Cerebellar nuclear complex (tissue), 1 donor: Measurements from ENCODE around the gene CEACAM3.
"Not testable (repeated sequence)": the region's sequence is repeated elsewhere in the genome, so short reads cannot be mapped to it uniquely, and the experiment has no call there.

ENCODE experiments used
- DNase-seq, 2 experiments: peaks; one replicate each; lab custom pipeline; 2025; lab: John Stamatoyannopoulos, UW

CEACAM3 gene

DNA sequence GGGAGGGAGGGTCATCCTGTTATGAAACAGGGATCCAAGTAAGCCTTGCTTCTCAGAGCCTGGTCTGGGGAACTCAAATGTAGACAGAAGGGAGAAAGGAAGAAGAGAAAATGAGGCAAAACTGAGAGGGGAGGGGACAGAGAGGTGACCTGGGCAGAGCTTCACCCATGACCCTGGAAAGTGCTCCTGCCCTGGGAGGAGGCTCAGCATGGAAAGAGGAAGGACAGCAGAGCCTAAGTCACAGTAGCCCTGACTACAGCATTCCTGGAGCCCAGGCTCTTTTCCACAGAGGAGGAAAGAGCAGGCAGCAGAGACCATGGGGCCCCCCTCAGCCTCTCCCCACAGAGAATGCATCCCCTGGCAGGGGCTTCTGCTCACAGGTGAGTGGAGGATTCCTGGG lies at the start of gene CEACAM3:
CEACAM3 (plus strand) TSS at position 226 of the 400 bp plus-strand sequence; CDS start at position 317, 91 bp downstream.
- no peak for DNase-seq

DNA sequence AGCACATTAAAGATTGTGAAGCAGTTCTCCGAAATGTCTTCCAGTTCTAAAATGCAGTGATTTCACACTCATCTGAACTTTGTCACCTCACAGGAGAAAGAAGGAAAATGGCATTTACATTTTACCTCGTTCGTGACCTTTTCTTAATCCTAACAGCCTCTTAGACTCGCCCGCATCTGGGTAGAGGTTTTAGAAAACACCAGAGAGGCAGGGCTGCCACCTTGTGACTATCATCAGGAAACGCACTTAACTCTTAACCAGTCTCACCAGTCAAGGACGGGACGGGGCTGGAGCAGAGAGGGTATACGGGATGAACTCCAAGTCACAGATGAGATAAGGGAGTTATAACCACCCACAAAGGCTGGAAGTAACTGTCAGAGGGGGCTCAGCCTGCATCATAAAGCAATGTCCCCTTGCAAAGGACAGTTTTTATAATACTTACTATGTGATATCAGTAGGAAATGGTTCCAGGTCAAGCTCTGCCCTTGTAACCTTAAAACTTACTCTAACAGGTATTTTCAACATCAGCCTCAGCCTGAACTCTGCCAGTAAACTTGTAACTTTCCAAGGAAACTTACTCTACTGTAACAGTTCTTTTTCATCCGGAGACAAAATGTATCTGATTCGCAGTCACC lies 49.7 kb upstream of the CEACAM3 start:
- DNase-seq = no peak

DNA sequence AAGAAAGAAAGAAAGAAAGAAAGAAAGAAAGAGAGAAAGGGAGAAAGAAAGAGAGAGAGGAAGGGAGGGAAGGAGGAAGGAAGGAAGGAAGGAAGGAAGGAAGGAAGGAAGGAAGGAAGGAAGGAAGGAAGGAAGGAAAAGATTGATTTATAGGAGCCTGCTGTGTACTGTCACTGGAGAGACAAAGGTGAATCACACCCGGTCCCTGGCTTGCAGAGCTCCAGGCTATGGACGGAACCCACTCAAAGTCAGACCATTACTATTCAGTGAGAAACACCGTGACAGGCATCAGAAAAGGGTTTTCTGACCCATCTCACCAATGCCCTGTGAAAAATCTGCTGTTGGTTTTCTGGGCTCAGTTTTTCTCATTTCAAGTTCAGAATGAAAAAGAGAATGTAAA lies 48.4 kb upstream of the CEACAM3 start:
- no peak for DNase-seq

DNA sequence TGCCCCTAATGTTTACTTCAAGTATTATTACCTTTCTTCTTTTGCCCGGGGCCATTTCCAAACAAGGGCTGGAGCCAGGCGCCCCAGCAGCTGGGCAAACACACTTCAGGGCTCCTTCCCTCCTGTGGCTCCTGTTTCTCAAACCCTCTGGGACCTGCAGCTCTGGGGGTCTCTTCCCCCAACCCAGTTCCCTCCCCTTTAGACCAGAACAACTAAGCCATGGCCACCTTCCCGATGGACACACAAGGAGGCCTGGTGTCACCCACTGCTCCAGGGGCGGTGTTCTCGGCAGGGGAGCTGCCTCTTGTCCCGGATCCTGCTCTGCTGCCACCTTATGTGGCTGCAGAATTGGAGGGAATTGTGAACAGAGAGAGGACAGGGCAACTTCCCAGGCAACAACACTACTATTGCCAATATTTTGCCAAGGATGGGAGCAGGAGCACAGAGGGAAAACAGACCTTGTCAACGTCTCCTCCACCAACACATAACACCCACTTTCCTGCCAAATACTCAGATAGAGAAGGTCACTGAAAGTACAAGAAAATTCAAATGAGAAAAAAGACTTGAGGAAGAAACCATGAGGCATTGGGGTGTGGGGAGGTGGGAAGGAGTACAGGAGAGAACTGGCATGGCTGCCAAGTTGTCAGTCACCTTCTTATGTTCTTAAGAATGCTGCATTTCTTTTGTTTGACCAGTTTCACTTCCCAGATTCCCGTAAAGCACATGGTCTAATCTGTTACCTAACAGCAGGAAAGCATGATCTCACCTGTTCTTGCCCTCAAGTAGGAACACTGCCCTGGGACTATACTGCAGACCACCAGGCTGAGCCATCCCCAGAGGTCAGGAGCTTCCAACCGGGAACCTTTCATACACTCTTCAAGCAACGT lies 45.9 kb upstream of the CEACAM3 start:
- DNase-seq = not testable (repeated sequence)

DNA sequence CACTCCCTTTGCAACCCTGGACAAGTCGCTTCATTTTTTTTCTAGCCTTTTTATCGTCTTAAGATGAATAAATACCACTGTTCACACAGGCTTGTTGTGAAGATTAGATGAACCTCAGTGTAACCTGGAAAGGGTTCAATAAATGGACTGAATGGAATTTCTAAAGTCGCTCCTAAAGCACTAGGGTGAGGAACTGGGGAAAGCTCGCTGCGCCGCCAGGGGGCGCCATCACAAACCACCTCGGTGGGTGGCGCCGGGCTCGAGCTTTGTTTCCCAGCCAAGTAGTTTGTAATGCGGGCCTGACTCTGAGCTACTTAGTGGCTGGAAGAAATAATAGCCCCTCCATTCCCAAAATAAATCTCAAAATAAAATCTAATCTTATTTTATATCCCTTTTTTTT lies 43.2 kb upstream of the CEACAM3 start:
- no peak for DNase-seq

DNA sequence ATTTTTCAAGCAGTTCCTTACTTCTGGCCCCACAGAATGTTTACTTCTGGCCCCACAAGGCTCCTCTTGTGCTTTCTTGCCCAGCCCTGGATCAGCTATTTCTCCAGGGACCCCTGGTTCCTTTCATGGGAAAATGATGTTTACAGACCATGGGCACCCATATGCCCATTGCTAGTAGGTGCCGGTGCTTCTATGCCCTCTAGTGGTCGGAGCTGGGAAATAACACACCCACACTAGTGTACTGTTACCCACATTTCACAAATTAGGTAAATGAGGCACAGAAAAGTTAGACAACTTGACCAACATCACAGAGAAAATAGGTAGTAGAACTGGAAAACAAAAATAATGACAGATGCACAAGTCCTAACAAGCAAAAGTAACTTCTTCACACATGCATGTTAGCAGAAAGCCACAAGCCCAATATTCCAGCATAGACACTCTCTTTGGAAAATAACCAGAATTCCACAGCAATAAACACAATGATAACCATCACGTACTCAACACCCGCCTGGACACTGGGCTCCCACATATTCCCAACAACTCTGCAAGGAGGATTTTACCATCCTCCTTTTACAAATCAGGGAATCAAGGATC lies 42.4 kb upstream of the CEACAM3 start:
- DNase-seq = no peak

DNA sequence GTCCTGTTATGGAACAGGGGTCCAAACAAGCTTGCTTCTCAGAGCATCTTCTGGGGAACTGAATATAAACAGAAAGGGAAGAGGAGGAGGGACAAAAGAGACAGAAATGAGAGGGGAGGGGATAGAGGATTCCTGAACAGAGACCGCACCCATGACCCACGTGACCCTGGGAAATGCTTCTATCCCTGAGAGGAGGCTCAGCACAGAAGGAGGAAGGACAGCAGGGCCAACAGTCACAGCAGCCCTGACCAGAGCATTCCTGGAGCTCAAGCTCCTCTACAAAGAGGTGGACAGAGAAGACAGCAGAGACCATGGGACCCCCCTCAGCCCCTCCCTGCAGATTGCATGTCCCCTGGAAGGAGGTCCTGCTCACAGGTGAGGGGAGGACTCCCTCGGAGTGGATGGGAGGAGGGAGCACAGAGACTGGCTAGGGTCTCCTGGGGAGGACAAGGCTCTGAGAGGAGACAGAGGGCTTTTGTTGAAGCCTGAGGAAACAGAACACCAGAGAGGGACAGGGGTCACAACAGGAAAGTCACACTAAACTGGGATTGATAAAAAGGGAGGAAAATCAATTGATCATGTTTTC lies 41.0 kb upstream of the CEACAM3 start, which contains the start of gene CEACAM6:
CEACAM6 (plus strand) TSS at position 203 of the 586 bp plus-strand sequence; CDS start at position 312, 109 bp downstream.
- DNase-seq = no peak

DNA sequence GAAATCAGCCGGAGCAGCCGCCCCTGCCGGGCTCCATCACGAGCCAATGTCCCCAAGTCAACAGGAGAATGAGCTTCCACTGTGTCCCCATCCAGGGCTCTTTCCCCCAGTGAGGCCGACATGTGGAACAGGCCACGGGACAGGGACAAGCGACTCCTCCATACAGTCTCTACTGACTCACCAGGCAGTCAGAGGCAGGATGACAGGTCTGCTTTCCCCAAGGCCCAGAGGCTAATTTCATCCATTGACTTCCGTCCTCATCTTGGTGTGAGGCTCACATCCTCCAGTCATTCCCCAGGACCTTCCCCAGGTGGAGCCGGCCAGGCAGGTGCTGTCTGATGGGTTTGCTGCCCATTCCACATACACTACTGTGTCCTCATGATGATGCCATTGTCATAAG lies 37.5 kb upstream of the CEACAM3 start:
- DNase-seq = no peak

DNA sequence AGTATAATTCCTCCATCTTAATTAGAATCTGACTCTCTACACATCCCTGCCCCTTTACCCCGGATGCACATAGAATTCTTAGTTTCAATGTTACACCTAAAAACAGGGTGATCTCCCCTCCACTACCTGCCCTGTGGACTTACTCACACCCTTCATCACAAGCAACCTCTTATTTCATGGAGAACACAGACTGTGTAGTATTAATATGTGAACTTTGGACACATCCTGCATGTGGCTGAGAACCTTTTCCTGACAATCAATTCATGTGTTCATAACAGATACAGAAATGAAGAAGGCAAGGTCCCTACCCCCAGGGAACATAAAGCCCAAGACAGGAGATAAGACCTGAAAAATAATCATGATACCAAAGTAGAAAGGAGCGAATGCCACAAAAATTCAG lies 29.3 kb upstream of the CEACAM3 start:
- no peak for DNase-seq

DNA sequence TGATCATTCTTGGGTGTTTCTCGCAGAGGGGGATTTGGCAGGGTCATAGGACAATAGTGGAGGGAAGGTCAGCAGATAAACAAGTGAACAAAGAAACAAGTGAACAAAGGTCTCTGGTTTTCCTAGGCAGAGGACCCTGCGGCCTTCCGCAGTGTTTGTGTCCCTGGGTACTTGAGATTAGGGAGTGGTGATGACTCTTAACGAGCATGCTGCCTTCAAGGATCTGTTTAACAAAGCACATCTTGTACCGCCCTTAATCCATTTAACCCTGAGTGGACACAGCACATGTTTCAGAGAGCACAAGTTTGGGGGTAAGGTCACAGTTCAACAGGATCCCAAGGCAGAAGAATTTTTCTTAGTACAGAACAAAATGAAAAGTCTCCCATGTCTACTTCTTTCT lies 28.3 kb upstream of the CEACAM3 start:
- DNase-seq = not testable (repeated sequence)

DNA sequence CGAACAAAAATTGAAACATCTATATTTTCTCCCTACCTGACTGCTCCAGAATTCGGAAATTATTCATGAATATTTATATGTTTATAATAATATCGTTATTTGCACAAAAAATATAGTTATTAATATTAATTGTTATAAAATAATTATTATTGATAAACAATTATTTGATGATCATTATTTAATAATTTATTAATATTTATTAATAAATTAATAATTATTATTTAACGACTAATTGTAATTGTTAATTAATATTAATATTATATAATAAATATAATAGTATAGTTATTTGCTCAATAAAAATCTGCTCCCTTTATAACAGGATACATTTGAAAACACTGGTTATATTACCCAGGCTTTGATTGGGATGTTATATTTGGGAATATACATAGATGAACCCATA lies 26.8 kb upstream of the CEACAM3 start:
- no peak for DNase-seq

DNA sequence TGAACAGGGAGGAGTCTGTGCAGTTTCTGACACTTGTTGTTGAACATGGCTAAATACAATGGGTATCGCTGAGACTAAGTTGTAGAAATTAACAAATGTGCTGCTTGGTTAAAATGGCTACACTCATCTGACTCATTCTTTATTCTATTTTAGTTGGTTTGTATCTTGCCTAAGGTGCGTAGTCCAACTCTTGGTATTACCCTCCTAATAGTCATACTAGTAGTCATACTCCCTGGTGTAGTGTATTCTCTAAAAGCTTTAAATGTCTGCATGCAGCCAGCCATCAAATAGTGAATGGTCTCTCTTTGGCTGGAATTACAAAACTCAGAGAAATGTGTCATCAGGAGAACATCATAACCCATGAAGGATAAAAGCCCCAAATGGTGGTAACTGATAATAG lies 25.0 kb upstream of the CEACAM3 start:
- DNase-seq = no peak

DNA sequence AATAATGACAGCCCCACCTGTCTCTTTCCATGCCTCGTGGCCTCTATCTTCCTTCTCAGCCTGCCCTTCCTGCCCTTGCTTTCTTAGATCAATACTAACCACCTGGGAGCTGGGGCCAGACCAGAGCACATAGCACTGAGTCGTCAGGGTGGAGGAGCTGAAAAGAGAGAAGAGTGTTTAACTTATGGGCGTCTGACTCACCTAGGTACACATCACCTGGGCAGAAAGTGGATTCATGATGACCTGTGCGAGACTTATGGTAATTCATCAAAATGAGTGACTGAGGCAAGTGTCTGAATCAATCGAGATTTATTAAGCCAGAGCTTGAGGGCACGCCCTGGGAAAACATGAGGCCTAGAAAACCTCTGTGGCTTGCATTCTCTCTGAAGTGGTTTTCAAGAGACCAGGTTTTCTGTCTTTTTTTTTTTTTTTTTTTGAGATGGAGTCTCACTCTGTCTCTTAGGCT lies 21.8 kb upstream of the CEACAM3 start:
- DNase-seq = no peak

DNA sequence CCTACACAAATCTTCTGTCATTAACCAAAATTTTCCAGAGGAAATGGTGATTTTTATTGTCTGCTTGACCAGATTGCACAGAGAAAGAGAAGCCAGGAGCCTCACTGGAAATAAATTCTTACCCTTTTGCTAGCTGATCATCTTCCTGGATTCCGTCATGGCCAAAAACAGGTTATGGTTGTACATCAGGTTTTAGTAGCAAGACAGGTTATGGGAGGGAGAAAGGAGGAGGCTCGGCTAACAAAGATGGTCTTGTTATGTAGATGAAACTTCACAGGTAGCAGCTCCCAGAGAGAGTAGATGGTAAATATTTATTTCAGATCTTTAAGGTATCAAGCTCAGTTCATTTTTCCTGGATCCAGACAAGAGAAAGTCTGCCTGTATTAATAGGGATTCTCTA lies 19.7 kb upstream of the CEACAM3 start:
- no peak for DNase-seq

DNA sequence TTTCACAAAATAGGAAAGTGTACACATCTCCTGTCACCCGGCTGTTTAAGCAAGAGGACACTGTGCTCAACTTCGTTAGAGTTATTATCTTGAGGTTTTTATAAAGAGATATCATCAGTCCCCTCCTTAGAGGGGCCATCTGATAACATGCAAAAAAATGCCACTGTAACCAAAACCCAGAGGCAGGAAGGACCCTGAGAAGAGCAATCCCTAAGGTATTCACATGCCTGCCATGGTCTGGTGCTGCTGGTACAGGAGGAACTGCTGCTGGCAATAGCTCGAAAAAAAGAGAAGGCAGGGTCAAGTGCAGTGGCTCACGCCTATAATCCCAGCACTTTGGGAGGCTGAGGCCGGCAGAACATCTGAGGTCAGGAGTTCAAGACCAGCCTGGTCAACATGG lies 12.8 kb upstream of the CEACAM3 start:
- DNase-seq = no peak

DNA sequence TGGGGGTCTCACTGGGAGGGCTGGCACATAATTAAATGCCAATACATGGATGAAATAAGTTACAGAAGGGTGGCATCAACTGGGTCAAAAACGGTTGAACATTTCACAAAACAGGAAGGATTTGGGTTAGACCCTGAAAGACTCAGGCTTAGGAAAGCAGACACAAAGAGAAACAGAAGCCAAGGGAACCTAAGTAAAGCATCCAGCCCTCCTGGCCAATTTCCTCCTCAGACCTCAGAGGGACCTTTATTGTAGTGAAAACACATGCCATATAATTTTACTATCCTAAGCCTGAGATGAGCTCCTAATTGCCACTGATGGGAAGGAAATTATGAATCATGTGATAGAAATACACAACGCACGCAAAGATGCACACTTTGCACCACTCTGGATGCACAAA lies 12.1 kb upstream of the CEACAM3 start:
- DNase-seq = no peak

DNA sequence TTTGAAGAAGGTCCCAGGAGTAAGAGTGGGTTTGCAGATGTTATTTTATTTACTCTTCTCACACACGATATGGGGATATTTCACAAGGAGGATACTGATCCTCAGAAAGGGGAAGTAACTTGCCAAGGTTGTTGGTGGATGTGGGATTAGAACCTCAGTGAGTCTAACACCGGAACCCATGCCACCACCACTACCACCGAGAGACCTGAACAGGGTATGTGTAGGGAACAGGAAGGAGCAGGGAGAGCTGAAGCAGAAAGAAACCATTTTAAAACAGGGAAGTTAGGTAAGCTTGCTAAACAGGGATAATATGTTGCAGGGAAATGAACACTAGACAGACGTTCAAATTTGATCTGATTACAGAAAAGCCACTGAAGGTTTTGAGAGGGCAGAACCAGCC lies 11.6 kb upstream of the CEACAM3 start:
- no peak for DNase-seq

DNA sequence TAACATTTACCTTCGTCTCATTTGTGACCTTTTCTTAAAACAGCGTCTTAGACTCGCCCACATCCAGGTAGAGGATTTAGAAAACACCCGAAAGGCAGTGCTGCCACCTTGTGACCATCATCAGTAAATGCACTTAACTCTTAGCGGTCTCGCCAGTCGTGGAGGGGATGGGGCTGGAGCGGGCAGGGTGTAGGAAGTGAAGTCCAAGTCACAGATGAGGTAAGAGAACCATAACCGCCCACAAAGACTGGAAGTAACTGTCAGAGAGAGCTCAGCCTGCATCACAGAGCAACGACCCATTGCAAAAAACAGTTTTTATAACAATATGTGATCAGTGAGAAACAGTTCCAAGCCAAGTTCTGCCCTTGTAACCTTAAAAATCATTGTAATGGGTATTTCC lies 10.7 kb upstream of the CEACAM3 start:
- DNase-seq = no peak

DNA sequence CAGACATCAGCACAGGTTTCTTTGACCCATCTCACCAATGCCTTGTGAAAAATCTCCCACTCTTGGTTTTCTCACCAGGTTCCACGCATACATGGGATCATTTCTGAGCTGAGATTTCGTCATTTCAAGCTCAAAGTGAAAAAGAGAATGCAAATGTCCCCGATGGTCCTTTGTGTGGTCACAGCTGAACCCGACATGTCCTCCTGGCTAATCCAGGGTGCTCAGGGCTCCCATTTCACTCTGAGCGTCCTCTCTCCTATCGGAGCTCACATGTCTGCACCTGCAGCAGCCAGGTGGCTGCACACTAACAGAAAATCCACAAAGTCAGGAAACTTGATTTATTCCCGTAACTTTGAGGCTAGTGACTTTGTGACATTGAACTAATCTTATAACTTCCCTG lies 9.3 kb upstream of the CEACAM3 start:
- no peak for DNase-seq

DNA sequence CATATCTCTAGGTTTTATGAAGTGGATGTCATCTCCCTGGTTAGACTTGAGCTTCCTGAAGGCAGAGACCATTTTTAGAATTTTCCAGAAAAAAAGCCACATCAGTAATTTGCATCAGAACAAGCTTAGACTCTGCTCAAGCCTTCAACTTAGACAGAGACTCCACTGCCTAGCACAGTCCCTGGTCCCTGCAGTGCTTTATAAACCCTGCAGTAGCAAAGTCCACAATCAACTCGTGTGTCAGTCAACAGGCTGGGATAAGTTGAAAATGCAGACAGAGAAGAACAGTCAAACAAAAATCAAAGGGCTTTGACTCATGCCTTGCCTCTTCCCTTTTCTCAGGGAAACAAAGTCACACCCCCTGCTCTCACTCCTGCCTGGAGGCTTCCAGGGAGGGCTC lies 7.9 kb upstream of the CEACAM3 start:
- not testable (repeated sequence) for DNase-seq

DNA sequence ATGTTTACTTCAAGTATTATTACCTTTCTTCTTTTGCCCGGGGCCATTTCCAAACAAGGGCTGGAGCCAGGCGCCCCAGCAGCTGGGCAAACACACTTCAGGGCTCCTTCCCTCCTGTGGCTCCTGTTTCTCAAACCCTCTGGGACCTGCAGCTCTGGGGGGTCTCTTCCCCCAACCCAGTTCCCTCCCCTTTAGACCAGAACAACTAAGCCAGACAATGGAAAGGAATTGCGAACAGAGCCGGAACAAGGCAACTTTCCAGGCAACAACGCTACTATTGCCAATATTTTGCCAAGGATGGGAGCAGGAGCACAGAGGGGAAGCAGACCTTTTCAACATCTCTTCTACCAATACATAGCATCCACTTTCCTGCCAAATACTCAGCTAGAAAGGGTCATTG lies 7.3 kb upstream of the CEACAM3 start:
- not testable (repeated sequence) for DNase-seq
